Choroid plexus epithelial cell (primary cell): ENCODE measurements around the gene FLT3LG.

ENCODE experiments used
- DNase-seq: peaks from one replicate; pipeline ENCODE4 v3.0.0-alpha.2; 2010; ENCODE audit warnings: low read depth
- H3K4me3 ChIP-seq: 2 replicates; pipeline ENCODE4 v1.5.1; 2011; ENCODE audit warnings: low read depth, mild to moderate bottlenecking, control low read depth, low read length, moderate library complexity
- CTCF ChIP-seq: conservative IDR thresholded peaks from 2 replicates; pipeline ENCODE4 v1.5.1; 2011; ENCODE audit warnings: low read depth, mild to moderate bottlenecking, control low read depth, inconsistent platforms, low read length, moderate library complexity

The FLT3LG gene

GRCh38 chr19:49447485-49448431 lies 26.3 kb upstream of the FLT3LG start:
- H3K4me3 ChIP-seq, result no peak overlapping the region
- TF ChIP-seq CTCF, result no peak
- no peak for DNase-seq

- DNase-seq, result no peak
- no peak for TF ChIP-seq CTCF
- H3K4me3 ChIP-seq, result no peak overlapping the region
Observed at GRCh38 chr19:49448432-49448786, 25.6 kb upstream of the FLT3LG start.

- no peak for TF ChIP-seq CTCF
- no peak for DNase-seq
- H3K4me3 ChIP-seq, result no peak overlapping the region
Observed at GRCh38 chr19:49450405-49450804, 23.6 kb upstream of the FLT3LG start.

GRCh38 chr19:49451430-49452181 lies 22.4 kb upstream of the FLT3LG start, which contains the start of gene PIH1D1:
PIH1D1 (minus strand) TSS chr19:49451814; CDS start chr19:49451574, 240 bp downstream.
- H3K4me3 ChIP-seq, result peak within 1 kb of the TSS; percentile 93
- peak; percentile 100 for DNase-seq
- TF ChIP-seq CTCF, result peak; percentile 36

- peak within 1 kb of the TSS; percentile 84 for H3K4me3 ChIP-seq
- DNase-seq, result peak; percentile 99
- peak; percentile 8 for TF ChIP-seq CTCF
Observed at GRCh38 chr19:49453013-49453756, 20.8 kb upstream of the FLT3LG start, which contains the start of gene ALDH16A1. ALDH16A1 (plus strand) TSS chr19:49453225; CDS start chr19:49453332, 107 bp downstream.

GRCh38 chr19:49453757-49454240 lies 20.2 kb upstream of the FLT3LG start:
- H3K4me3 ChIP-seq, result peak overlapping the region; percentile 84
- DNase-seq, result no peak
- TF ChIP-seq CTCF, result no peak
